Fibroblast of skin of scalp (primary cell): ENCODE data around the gene C9orf85. TPM values are rescaled to one million over a fixed set of nuclear protein-coding genes. Genes with fewer than 3 reads are reported as not detected.
A peak's percentile ranks its signal among the peaks of the same experiment; 100 is the strongest.
"Not testable (repeated sequence)": the region's sequence is repeated elsewhere in the genome, so short reads cannot be mapped to it uniquely, and the experiment has no call there.

Source experiments
- DNase-seq: peaks from one replicate; pipeline ENCODE4 v3.0.0-alpha.2; 2013
- polyA plus RNA-seq, 2 experiments: library from polyadenylated mRNA; unstranded; fragments of 120-200 nt; gene quantifications; one replicate each; pipeline ENCODE4 v1.2.1, GENCODE V29; 2013; ENCODE audit not compliant: insufficient read length in 2 of 2

The C9orf85 gene, protein sequence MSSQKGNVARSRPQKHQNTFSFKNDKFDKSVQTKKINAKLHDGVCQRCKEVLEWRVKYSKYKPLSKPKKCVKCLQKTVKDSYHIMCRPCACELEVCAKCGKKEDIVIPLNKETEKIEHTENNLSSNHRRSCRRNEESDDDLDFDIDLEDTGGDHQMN
- 10.6 TPM for polyA plus RNA-seq (2013, experiment 1 of 2; ENCODE audit: insufficient read length)
- polyA plus RNA-seq (2013, experiment 2 of 2; ENCODE audit: insufficient read length) = 11.8 TPM

GRCh38 chr9:71911061-71911907 is at the start of gene C9orf85, which contains the start of gene ABHD17B:
TSS of gene C9orf85 (plus strand) at chr9:71911639. CDS start at chr9:71911735, 96 bp downstream.
TSS of gene ABHD17B (minus strand) at chr9:71911193. CDS start at chr9:71875080, 36,113 bp downstream.
- peak; percentile 100 for DNase-seq

DNA sequence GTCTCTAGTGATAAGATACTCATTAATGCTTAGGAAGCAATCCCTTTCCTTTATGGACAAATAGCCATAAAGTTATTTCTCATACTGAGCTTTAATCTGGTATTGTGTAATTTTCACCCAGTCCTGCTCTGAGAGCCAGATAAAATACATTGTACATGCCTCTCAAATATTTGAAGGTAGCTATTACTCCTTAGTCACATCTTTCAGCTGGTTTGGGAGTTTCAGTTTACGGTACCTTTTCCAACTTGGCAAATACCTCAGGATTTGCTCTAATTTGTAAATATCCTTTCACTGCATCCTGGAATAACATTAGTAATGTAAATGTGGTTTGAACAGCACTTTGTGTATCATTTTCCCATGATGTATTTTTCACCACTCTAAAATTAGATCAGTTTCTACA is 47.8 kb upstream of the C9orf85 start:
- no peak for DNase-seq

DNA sequence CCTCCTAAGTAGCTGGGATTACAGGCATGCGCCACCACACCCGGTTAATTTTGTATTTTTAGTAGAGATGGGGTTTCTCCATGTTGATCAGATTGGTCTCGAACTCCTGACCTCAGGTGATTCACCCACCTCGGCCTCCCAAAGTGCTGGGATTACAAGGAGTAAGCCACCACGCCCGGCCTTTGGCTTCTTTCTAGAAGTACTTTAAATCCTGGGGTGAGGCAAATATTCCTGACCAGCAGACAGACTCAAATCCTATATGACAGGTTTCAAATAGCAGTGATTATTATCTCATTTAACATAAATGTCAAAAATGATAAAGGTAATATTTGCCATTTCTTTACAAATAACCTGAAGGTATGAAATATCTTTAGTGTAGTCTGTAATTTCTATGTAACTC is 36.1 kb upstream of the C9orf85 start:
- no peak for DNase-seq

GRCh38 chr9:71876106-71876505 is 35.3 kb upstream of the C9orf85 start:
- no peak for DNase-seq

- no peak for DNase-seq
These were observed 34.6 kb upstream of the C9orf85 start for GRCh38 chr9:71876829-71877228.

DNA sequence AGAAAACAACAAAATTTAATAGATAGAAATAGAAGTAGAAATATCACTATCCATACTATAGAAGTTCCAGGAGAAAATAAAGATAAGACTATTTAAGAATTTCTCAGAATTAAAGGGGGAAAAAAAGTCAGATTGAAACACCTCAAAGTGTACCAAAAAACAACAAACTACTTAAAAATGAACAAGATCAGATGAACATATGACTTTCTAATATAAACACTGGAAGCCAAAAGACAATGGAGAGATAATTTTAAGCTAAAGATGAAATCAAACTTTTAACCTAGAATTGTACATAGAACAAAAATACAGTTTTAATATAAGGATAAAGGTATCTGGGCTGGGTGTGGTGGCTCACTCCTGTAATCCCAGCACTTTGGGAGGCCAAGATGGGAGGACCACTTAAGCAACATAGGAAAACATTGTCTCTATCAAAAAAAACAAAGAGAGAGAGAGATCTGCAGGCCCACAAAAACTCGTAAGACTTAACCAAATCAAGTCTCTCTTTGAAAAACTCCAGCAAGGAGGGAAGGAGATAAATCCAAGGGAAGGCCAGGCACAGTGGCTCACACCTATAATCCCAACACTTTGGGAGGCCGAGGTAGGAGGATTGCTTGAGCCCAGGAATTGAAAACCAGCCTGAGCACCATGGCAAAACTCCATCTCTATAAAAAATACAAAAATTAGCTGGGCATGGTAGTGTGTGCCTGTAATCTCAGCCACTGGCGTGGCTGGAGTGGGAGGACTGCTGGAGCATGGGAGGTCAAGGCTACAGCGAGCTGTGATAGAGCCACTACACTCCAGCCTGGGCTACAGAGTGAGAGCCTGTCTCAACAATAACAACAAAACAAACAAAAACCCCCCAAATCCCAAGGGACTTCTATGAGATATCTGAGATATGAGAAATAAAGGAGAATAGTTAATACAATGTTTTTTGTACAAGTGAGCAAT is 32.8 kb upstream of the C9orf85 start:
- DNase-seq = no peak

DNA sequence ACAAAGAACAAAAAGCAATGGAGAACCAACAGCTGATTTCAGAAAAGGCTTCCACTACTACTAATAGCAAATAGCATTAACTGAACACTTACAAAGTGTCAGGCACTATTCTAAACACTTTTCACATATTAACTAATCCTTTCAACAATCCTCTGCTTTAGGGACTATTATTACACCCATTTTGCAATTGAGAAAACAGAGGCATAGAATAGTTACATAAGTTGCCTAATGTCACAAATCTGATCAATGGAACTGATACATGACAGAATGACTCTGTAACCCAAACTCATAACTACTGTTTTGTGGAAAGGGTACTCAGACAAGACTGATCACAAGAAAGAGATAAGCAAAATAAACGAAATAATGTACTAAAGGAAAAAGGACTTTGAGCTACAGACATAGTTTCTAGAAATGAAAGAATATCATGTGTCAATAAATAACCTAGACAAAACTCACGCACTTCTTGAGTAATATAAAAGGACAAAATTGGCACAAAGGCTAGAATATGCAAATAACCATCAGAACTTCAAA is 31.7 kb upstream of the C9orf85 start:
- no peak for DNase-seq

GRCh38 chr9:71884005-71884404 is 27.4 kb upstream of the C9orf85 start:
- no peak for DNase-seq

DNA sequence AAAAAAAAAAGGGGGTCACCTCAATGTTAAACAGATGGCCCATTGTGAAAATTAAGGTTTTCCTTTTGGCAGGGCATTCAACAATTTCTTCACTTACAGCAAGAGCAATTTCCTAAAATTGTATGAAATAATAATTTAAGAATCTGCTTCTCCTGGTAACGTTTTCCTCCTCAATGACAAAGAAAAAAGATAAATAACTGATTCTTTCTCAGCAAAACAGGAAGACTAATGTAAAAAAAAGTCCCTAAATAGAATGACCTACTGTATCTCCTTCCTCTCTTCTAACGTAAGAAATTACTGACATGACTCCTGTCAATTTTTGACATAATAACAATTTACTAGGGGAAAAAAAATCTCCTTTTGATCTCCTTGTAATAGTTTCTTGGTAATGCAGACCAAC is 26.0 kb upstream of the C9orf85 start:
- no peak for DNase-seq

DNA sequence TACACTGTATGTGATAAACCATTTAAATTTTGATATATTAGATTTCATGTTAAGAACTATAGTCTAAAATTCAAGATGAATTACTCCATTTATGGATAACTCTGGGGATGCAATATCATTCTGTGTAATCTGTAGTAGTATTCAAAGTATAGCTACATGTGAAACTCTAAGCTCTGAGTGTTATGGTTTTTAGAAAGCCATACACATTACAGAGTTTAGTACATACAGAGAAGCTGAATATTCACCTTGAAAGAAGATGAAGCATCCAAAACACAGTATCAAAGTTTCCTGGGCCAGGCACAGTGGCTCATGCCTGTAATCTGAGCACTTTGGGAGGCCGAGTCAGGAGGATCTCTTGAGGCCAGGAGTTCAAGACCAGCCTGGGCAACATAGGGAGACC is 25.4 kb upstream of the C9orf85 start:
- no peak for DNase-seq

- no peak for DNase-seq
These were observed 24.9 kb upstream of the C9orf85 start for GRCh38 chr9:71886541-71886940.

- DNase-seq = no peak
These were observed 24.1 kb upstream of the C9orf85 start for GRCh38 chr9:71887362-71887761.

DNA sequence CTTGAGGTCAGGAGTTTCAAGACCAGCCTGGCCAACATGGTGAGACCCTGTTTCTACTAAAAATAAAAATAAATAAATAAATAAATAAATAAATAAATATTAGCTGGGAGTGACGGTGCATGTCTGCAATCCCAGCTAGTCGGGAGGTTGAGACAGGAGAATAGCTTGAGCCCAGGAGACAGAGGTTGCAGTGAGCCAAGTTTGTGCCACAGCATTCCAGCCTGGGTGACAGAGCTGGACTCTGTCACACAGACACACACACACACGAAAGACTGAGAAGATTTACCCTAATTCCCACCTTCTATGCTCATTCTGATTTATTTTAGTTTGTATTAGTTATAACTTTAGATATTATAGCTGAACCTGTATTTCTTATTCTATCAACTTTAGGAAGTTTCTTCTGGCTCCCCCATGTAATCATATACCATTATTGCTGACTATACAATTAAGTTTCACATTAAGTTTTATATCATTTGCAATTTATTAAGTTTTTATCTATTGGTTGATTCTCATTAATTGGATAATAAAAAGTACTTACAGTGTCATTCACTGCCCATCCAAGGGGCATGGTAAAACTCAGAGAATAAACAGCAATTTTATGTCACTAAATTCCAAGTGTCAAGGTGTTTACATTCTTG is 21.3 kb upstream of the C9orf85 start:
- no peak for DNase-seq

DNA sequence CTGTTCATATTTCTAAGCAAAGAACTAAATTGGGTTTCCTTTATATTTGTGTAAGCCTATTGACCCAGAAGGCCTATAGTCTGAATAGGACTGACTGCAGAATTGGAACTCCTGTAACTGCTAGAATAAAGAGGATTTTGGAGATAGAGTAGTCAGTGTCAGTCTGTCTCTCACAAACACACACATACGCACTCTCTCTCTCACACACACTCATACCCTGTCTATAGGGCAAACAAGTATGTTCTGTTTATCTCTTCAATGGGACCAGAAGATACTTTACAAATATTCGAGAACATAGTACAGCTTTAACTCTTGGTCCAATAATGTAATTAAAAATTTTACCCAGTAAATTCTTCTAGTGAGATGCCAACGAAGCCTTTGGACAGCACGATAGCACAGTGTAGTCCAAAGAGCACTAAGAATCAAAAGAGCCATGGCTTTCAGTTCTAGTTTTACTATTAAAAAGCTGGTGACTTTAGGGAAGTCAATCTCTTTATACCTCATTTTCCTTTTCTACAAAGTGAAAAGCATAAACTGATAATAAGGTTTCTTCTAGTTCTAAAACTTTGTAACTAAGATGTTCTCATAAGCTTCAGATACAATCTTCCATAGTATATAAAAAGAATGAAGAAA is 19.8 kb upstream of the C9orf85 start:
- no peak for DNase-seq

DNA sequence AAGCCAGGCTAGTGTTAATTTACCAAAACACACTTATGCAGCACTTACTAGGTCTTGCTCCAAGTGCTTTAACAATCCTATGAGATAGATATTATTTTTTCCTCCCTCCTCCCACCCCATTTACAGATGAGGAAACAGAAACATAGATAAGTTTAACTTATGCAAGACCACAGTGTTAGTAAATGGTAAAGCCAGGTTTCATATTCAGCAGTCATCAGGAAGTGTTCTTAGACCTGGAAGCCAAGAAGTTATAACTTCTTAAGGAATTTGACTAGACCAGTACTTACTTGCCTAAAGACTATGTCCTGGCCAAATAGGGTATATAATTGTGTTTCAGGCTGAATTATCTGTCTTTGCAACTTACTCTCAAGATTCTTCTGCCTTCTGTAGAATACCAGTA is 16.3 kb upstream of the C9orf85 start:
- DNase-seq = no peak

DNA sequence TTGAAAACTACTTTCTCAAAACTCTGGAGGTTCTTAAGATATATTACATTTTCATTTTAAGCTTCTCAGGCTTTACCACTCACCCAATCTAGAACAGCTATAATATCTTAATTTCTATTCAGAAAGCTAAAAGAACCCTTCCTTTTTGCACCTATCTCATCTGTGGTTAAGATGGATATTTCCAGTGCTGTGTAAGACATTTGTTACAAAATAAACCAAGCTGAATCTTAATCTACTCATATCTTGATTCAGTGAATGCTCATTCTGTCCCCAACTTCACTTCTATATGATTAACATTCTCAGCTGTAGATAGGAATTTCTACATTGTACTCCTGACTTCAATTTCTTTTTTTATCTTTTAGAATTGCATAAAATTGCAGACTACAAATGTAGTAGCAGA is 15.5 kb upstream of the C9orf85 start:
- DNase-seq = no peak

DNA sequence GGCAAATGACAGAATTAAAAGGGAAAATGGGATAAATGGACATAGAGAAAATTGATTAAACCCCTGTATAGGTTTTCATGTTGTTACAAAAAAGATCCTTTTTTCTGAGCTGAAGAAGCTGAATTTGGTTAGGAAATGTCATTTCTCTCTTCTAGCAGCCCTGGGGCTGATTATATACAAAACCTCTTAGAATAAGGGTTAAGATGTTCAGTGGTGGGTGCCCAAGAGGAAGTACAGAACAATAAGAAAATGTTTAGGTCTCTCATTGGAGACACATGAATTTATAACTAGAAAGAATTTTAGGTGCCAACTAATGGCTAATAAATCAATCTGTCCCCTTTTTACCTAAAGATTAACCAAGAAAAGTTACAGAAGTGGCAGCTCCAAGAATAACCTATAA is 14.7 kb upstream of the C9orf85 start:
- no peak for DNase-seq

DNA sequence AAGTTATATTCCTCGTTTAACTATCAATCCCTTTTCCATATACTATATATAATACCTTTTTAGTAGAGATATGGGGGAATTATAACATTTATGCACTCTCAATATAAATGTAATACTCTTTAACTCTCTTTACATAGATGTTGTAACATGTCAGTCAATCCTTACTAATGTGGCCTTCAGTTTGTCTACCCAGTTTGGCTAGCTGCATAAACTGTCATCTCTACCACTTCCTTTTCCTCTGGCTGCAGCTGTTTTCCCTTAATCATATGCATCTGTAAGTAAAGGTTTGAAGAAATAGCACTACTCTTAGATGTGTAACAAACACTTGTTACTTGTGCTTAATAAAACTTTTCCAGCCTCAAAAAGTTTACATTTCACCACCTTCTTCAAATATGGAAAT is 13.9 kb upstream of the C9orf85 start:
- no peak for DNase-seq

DNA sequence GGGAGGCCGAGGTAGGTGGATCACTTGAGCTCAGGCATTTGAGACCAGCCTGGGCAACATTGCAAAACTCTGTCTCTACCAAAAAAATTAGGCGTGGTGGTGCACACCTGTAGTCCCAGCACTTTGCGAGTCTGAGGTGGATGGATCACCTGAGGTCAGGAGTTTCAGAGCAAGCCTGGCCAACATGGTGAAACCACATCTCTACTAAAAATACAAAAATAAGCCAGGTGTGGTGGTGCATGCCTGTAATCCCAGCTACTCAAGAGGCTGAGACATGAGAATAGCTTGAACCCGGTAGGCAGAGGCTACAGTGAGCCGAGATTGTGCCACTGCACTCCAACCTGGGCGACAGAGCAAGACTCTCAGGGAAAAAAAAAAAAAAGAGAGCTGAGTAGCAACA is 12.7 kb upstream of the C9orf85 start:
- DNase-seq = not testable (repeated sequence)

- no peak for DNase-seq
These were observed 9.5 kb upstream of the C9orf85 start for GRCh38 chr9:71901695-71902597.
